Right ventricle myocardium superior (tissue), 1 donor: ENCODE measurements around the gene PBX1. TPM values are rescaled to one million over a fixed set of nuclear protein-coding genes. Genes with fewer than 3 reads are reported as not detected.
A peak's percentile ranks its signal among the peaks of the same experiment; 100 is the strongest.

ENCODE experiments used
- ATAC-seq: fragments of 200-7000 bp; cut with Tn5 transposase; one replicate; pipeline ENCODE4 v1.9.1; 2020; ENCODE audit warnings: mild to moderate bottlenecking; ENCODE audit not compliant: poor library complexity
- DNase-seq: peaks from one replicate; pipeline ENCODE4 v3.0.0-alpha.2; 2020
- intact Hi-C: fragments of 100-400 bp; cut with DNase I; formaldehyde crosslinking; loops from one replicate; pipeline ENCODE4 v1.11.2; 2022
- total RNA-seq: library from RNA; stranded (reverse); fragmentation: NEBNext Ultra II Directional; extraction: Animal tissue kit (Norgen Biotek cat#: 25700); gene quantifications from one replicate; pipeline ENCODE4 v1.2.1, GENCODE V29; 2021
- donor health status: DM: no; HTN: yes; CAD: no; lungs with severe emphysema.

PBX1 gene
- total RNA-seq, 1 donor from 2014 or later, result 69.1 TPM

DNA sequence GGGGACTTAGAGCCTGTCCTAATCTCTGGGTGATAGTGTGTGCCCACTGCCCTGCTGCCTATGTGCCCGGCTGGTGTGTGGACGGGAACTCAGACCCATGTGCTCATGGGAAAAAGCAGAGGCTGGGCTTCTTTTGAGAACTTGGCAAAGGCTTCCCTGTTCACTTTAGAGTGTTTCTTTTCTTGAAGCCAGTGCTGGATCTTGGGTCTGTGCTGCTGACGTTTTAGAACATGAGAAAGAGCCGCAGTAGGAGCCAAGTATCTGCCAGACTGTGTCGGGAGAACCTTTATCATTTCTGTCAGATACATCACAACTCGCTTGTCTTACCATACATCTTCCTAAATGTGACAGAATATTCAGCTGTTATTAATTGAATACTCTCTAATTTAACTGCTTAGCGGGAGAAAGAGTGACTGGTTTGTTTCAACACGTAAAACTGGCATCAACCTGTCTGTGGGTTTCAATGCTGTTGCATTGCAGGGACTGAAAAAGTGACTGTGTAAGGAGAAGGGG lies 195.2 kb downstream of the PBX1 start:
- intact Hi-C loops, result no loop called here
- ATAC-seq (peak; percentile 82), DNase-seq (no peak)

DNA sequence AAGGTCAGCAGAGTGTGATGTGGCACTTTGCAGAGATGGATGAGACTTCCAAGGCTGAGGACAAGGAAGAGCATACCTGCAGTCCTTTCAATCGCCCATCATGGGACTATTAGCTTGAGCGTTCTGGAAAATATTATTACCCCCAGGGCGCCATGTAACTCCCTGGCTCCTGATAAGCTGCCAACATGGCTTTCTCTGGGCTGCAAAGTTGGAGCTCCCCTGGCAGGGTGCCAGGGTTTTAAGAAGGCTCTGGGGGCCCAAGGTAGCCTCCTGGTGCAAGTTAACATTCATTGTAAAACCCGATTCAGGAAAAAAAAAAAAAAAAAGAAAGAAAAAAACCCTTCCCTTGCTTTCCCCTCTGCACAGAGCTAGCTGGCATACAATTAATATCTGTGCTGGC lies 196.7 kb downstream of the PBX1 start:
- DNase-seq (no peak), ATAC-seq (no peak)
- intact Hi-C loops, result no loop called here

DNA sequence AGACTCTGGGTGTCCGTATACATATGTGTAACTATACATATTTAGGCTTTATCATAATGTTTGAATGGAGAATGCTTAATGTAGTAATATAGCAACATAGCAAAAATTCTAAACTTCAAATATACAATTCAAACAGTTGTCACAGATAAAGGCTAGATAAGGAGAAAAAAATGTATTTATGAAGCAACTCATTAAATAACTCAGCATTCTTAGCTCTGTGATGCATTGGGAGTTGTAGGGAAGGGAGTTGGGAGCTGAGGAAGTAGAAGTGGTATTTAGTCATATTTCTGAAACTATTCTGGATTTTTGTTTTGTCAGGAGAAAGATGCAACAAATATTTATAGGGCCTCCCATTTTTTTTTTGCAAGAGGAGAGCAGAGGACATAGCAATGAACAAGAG lies 197.8 kb downstream of the PBX1 start:
- intact Hi-C loops, result no loop called here
- no peak for DNase-seq

DNA sequence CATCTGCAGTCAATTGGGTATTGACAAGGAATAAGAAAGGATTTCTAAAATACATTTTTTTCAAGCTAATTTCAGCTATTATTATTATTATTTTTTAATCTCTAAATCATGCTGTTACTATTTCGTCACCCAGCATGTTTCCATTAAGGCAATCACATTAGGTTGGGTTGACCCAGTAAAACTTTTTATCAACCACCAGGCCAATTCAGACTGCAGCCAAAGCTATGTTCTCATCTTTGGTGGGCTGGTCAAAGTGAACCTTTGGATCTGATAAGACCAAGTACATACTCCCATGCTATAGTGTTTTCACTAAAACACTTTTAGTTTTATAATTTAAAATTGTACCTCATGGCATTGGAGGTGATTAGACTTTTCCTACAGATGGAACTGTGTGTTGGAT lies 198.6 kb downstream of the PBX1 start:
- intact Hi-C loops, result no loop called here
- ATAC-seq (no peak), DNase-seq (no peak)

More for the DNA sequence above, 197.8 kb downstream of the PBX1 start:
- ATAC-seq, result no peak

DNA sequence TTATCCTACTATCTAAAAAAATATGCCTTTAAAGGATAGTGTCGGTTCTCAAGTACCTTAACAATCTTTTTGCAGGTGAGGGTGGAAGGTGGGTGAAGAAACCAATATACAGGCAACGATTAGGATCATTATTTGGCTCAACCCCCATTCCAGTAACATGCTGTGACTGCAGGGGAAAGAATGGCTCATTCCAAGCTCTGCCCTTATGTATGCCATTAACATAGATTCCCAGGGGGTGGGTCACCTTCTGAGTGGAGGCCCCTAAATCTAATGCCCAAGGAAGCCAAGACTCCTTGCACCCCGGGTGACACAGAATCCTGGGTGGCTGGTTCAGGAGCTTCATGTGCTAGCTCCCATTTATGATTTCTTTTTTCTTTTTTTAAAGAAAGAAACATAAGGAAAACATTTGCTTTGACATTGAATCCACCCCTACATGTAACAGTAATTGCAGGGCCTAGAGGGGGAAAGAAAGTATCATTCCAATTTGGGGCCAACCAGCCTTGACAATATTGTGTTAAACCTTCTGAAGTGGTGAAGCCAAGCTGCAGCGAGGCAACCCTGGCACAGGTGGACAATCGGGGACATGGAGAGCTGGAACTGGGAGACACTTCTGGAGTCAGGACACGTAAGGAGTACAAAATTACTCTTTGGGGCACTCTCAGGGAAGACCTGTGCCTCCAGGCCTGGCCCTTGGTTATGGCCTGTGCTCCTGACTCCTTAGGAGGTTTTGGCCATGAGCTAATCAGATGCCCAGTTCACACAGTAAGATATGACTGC lies 200.3 kb downstream of the PBX1 start:
- ATAC-seq, result peak; percentile 9

DNA sequence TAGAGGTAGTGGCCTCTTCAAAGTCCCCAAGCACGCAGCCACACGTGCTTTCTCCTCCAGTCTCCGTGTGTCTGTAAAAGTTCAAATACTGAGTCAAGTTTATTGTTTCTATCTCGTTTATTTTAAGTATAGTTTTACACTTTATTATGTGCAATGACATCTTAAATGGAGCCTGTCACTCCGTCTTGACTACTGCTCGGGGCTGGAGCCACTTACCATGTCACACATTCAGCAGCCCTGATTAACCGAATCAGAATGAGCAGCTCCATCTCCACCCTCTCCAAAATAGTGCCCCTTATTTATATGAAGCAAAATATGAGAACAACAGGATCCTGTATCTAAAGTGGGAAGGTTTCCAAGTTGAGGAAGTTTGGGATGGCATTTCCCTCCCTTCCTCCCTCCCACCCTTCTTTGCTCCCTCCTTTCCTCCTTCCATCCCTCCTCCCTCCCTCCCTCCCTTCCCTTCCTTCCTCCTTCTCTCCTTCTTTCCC lies 201.0 kb downstream of the PBX1 start:
- intact Hi-C loops, result no loop called here
- DNase-seq (no peak), ATAC-seq (peak; percentile 14)

More for the DNA sequence above, 200.3 kb downstream of the PBX1 start:
- DNase-seq, result no peak
- intact Hi-C loops, result no loop called here

DNA sequence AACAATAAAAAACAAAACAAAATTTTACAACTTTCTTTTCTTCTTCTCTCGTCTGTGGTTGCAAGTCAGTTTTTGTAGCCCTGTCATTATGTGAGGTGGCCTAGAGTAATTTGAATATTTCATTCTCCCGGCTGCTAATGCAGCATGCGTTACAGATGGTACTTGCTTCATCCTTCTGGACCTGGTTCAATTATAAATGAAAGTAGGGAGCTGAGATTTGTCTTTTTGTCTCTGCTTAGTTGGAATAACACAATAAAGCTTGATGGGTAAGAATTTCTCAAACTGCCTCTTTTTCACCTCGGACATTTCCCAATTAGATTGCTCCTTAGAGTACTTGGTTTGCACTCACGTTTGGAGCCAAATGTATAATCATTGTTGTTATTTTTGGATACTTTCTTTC lies 201.6 kb downstream of the PBX1 start:
- ATAC-seq, result peak; percentile 37
- DNase-seq, result no peak
- intact Hi-C loops, result no loop called here

DNA sequence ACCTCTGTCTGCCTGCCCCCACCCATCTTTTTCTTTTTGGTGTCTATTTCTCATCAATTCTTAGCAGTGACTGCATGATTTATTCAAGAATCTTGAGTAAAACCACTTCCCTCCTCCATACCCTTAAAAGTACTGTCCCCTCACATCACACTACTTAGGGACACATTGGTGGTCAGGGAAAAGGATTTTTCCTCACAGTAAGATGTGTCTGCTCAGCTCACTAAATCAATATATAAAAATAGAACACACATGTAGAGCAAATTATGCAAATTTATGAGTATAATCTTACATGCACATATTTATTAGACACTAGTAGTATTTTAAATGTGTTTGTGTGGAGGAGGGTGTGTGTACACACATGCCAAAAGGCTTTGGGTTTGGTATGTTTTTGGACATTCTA lies 202.0 kb downstream of the PBX1 start:
- intact Hi-C loops, result no loop called here
- ATAC-seq, result no peak
- DNase-seq, result no peak

DNA sequence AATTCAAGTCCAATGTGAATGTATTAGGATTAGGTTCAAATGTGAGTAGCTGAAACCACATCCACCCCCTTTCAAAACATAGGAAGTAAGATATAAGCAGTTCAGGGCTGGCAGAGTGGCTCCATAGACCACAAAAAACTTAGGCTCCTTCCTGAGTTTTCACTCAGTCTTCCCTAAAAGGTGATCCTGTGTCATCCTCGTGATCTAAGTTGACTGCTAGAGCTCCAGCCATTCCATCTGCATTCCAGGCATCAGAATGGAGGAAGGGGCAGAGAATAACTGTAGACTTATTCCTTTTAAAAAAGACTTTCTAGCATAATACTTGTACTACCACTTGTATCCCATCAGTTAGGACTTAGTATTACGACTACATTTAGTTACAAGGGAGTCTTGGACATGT lies 204.1 kb downstream of the PBX1 start:
- ATAC-seq, result no peak
- no peak for DNase-seq
- intact Hi-C loops, result no loop called here

DNA sequence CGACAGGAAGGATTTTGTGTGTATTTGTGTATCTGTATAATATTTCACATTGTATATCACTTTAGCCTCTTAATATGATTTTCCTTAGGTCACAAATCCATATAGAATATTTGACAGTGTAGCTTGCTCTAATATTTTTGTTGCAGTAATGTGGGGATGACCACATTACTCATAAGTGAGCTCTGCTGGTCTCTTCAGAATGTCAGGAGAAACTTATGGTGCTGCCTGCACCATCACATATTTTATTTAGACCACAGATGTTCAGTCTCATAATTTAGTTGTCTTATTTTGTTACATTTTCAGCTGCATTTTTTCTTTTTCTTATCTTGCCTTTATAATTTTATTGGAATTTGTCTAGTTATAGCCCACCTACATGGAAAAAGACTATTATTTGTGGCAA lies 205.3 kb downstream of the PBX1 start:
- DNase-seq (no peak), ATAC-seq (no peak)
- intact Hi-C loops, result no loop called here

DNA sequence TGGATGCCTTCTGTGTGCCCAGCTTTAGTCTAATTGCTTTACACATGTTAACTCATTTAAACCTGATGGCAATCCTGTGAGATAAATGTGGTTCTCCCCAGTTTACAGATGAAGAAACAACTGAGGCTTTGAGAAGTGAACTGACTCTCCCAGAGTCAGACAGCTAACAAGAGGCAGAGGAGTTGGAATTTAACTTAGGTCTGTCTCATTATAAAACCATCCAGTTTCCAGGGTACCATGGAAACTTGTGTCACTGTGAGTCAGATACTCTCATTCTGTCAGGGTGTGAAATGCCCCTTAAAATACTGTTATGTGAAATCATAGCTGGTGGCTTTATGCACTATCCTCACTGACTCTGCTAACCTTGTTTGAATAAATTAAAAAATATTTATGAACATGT lies 206.6 kb downstream of the PBX1 start:
- DNase-seq, result no peak
- ATAC-seq, result no peak
- intact Hi-C loops, result no loop called here

DNA sequence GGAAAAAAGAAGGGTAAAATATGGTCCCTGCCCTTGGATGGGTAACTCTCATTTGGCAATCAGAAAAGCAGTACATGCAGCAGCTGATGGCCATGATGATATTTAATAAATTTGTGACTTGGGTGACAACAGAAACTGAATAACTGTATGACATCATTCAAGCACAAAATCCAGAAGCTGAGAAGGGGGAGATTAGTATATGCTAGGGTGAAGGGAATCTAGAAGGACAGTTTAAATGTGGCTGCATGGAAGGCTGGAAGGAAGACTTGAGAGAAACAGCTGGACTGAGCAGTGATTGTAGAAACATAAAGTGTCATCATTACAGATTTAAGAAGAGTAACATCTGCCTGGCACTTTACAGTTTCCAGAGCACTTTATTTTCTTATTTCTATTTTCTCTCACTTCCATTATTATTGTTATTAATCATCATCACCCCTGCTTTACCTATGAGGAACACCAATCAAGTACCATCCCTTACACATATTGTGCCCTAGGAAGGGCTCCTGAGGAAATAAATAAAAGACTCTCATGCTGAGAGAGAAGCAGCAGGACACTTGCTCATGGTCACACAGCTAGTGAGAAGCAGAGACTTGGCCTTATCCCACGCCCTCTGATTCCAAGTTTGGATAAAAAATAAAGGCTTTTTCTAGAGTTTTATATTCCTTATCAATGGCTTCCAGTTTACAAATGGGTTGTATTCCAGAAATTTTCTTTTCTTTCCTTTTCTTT lies 207.2 kb downstream of the PBX1 start:
- ATAC-seq (no peak), DNase-seq (no peak)
- intact Hi-C loops, result no loop called here

DNA sequence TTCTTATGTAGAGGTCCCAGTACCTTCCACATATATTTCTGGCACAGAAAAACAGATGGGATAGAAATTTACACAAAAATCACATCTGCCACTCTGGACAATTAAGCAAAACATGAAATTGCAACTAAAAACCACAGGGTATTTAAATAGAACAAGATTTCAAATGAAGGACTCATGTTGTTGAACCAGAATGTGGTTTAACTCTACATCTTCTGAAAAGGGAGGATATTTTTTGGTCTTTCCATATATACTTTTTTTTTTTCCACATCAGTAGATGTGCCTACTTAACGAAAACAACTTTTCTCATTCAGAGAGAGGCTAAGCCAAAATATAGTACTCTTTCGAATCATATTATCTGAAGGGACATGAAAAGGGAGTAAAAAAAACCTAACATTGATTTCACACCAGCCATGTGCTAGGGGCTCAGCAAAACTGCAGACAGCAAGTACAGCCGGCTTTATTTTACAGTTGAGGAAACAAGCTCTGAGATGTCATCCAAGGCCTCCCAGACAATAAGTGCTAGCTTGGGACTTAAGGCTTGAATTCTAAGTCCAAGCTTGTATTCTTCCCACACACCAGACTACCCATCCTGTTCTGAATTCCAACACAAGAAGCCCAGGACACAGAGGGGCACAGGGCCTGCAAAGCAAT lies 208.9 kb downstream of the PBX1 start:
- ATAC-seq (no peak), DNase-seq (no peak)
- intact Hi-C loops, result no loop called here

DNA sequence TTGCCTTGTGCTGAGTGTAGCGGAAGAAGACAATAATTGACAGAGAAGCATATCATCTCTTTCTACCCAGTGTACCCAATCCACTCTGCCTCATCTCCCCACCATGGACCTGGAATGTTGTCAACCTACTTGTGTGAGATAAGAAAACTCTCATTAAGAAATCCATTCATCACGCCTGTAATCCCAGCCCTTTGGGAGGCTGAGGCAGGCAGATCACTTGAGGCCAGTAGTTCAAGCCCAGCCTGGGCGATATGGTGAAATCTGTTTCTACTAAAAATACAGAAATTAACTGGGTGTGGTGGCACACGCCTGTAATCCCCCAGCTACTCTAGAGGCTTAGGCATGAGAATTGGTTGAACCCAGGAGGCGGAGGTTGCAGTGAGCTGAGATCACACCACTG lies 209.6 kb downstream of the PBX1 start:
- DNase-seq, result no peak
- ATAC-seq, result no peak
- intact Hi-C loops, result no loop called here

DNA sequence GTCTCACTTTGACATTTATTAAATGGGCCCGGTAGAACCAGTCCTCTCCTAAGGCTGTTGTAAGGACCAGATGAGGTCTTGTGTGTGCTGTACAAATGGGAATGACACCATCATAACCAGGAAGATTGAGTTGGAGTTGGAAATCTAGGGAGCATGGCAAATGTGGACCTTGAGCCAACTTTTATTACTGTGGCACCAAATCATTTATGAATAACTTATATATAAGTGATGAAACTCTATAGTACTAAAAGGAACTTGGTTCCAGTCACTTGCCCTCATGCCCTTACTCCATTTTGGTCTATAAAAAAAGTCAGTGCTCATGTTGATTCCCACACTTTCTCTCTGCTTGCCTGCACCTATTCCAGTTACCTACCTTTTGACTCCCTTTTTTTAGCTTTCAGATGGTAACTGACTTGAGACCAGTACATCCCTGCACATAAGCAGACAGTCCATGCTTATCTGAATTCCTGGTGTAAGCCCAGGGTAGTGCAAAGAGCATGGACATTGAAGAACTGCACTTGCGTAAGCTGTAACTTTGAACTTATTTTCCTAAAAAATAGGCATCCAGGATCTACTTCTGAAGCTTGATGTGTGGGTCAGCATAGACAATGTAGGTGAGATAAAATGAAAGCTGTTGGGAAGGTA lies 210.6 kb downstream of the PBX1 start:
- DNase-seq (no peak), ATAC-seq (no peak)
- intact Hi-C loops, result no loop called here

DNA sequence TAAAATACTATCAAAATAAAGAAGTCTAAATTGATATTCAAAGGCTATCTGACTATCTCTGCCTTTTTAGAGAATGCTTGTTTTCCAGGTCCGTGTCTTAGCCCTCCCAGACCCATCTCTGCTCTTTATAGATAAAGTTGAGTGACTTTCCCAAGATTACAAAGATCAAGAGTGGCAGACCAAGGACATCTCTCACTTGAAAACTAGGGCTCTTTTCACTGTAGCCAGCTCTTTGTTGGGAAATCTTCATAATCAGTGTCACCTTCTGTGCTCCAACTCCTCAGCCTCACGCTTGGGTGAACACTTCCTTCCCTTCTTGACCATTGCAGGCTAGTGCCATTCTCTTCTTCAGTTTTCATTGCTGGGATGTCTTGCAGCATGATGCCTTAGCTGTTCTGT lies 211.1 kb downstream of the PBX1 start:
- DNase-seq (no peak), ATAC-seq (no peak)
- intact Hi-C loops, result no loop called here

DNA sequence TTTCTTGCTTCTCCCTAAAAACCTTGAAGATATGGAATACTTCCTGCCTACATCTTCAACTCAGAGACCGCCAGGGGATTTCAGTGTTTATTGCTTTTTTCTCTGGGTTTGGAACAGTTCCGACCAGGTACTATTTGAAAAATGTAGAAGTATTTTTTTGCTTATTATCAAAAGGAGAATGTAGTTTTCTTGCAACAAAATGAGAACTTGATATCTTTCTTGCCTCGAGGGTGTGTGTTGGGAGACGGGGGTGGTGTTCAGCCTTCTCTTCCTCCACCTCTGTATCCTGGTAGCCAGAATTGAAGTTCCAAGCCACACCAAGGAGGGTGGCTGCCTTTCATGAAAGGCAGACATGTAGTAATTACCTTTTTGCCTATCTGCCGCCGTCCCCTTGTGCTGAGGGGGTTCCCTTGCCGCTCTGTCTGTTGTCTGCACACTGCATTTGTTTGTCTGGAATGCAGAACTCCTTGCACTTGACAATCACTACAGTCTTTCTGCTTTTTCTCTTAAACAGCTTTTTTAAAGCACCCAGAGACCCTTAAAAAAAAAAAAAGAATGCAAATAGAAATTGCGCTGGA lies 212.1 kb downstream of the PBX1 start:
- DNase-seq (no peak), ATAC-seq (no peak)
- intact Hi-C loops, result no loop called here

DNA sequence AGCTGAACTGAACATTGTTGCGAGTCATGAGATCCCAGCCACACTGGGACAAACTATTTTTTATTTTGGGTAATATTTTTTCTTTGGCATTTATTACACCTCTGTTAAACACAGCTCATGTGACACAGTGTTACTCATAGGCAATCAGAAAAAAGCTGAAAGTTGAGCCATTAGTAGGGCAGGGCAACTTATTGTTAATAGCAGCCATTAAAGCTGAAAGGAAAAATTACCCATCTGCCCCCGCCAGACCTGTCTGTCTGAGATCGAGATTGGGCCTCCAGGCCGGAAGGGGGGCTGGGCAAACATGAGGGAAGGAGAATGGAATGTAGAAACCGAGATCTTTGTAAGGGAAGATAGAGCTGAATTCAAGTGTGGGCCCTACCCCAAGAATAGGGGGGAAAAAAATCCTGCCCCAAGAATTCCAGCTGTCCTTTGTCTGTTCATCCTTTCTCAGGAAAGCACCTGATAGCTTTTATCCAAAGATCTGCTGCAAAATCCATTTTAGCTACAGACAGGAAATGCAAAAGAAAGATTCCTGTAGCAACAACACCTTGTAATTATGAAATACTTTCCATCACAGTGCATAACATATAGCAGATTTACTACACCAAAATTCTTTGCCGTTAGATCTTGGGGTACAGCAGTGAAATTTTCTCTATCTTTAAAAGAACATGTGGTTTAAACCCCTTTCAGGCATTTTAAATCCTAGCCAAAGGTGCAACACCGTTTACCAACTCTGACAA lies 212.8 kb downstream of the PBX1 start:
- intact Hi-C loops, result no loop called here
- DNase-seq, result no peak

More for the DNA sequence above, 212.8 kb downstream of the PBX1 start:
- ATAC-seq, result peak; percentile 7
